Heart left ventricle (tissue), 13 donors: ENCODE results near the gene CACNA2D3.

Experiments
- POLR2A ChIP-seq, 2 donors: fragments of 450-650 bp; IDR thresholded peaks; one replicate each; pipeline ENCODE4 v1.6.1; 2017; ENCODE audit warnings: antibody characterized with exemption in 2 of 2, mild to moderate bottlenecking in 2 of 2, moderate library complexity in 2 of 2
- TF ChIP-seq, protein P1 (sequence below), 12 donors: fragments of 200-600 bp; sonication (generic) in 4 of 12; IDR thresholded peaks; one replicate each; pipeline versions ENCODE4 v1.5.0 to v1.8.0; 2018 to 2022; ENCODE audit warnings: antibody characterized with exemption in 12 of 12, mild to moderate bottlenecking in 5 of 12
- donor health status: ischemic (EF 13 %, LVEDD 7.1; RV severe dilation, severe dysfunction).
- donor health status: DM: no; HTN: yes; CAD: no.
- donor health status: DM: no; HTN: no; CAD: no.
- donor health status: ischemic (EF 25% LVEDD 6.9; RV normal size, moderate dysfunction).
- donor health status: ischemic (EF 25% LVEDD 5.7; RV mildly dilated, moderate dysfunction).
- donor health status: ischemic (EF 35%, LVEDD 5.7; RV mildly dilated, moderate dysfunction).
- donor health status: nonischemic (EF 11% LVEDD 7.7; RV severe dilation, severe dysfunction).
- donor health status: DM: yes; HTN: yes; CAD: no.
- donor health status: PGD.
- donor health status: ischemic (EF 29% LVEDD 5.4; RV normal size, mild dysfunction).
- donor health status: nonischemic (EF 23%, LVEDD 6.1; RV moderate dilation, normal function).

- TF ChIP-seq, protein P1, sequence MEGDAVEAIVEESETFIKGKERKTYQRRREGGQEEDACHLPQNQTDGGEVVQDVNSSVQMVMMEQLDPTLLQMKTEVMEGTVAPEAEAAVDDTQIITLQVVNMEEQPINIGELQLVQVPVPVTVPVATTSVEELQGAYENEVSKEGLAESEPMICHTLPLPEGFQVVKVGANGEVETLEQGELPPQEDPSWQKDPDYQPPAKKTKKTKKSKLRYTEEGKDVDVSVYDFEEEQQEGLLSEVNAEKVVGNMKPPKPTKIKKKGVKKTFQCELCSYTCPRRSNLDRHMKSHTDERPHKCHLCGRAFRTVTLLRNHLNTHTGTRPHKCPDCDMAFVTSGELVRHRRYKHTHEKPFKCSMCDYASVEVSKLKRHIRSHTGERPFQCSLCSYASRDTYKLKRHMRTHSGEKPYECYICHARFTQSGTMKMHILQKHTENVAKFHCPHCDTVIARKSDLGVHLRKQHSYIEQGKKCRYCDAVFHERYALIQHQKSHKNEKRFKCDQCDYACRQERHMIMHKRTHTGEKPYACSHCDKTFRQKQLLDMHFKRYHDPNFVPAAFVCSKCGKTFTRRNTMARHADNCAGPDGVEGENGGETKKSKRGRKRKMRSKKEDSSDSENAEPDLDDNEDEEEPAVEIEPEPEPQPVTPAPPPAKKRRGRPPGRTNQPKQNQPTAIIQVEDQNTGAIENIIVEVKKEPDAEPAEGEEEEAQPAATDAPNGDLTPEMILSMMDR (IDR thresholded peaks at IDR 0.05) = no peak
- TF ChIP-seq POLR2A (IDR thresholded peaks at IDR 0.05) = no peak
Measured at GRCh38 chr3:54758461-54758860, 636.1 kb downstream of the CACNA2D3 start.
